Loucy (cell line): Measurements from ENCODE around the gene BRIP1.

Source experiments
- H2AFZ ChIP-seq: fragments of 200-600 bp; sonication (generic); 2 replicates; pipeline ENCODE4 v1.6.0; 2016; ENCODE audit warnings: antibody characterized with exemption, mild to moderate bottlenecking, low read length, moderate library complexity
- H3F3A ChIP-seq: fragments of 200-600 bp; 2 replicates; pipeline ENCODE4 v1.6.0; 2016; ENCODE audit warnings: antibody characterized with exemption, low read depth, mild to moderate bottlenecking
- H3K27me3 ChIP-seq: fragments of 200-600 bp; sonication (generic); 2 replicates; pipeline ENCODE4 v1.6.1; 2014; ENCODE audit warnings: low read length, mild to moderate bottlenecking; ENCODE audit not compliant: insufficient read depth, poor library complexity, severe bottlenecking
- H3K36me3 ChIP-seq: fragments of 200-600 bp; sonication (generic); 2 replicates; pipeline ENCODE4 v1.6.1; 2016; ENCODE audit warnings: low read length; ENCODE audit not compliant: insufficient read depth
- H3K4me1 ChIP-seq: fragments of 200-600 bp; sonication (generic); 2 replicates; pipeline ENCODE4 v1.5.1; 2014; ENCODE audit warnings: low read length, mild to moderate bottlenecking; ENCODE audit not compliant: insufficient read depth, poor library complexity, severe bottlenecking
- H3K4me2 ChIP-seq: fragments of 200-600 bp; sonication (generic); 2 replicates; pipeline ENCODE4 v1.6.0; 2014; ENCODE audit warnings: antibody characterized with exemption, low read length, low read depth, mild to moderate bottlenecking; ENCODE audit not compliant: poor library complexity, severe bottlenecking
- H3K4me3 ChIP-seq: fragments of 200-600 bp; sonication (generic); 2 replicates; pipeline ENCODE4 v1.5.1; 2014; ENCODE audit warnings: low read length, mild to moderate bottlenecking, mixed read lengths; ENCODE audit not compliant: poor library complexity, severe bottlenecking
- H3K79me2 ChIP-seq: fragments of 200-600 bp; sonication (generic); 2 replicates; pipeline ENCODE4 v1.6.1; 2014; ENCODE audit warnings: low read length; ENCODE audit not compliant: insufficient read depth
- H3K9ac ChIP-seq: fragments of 200-600 bp; sonication (generic); 2 replicates; pipeline ENCODE4 v1.6.0; 2014; ENCODE audit warnings: mild to moderate bottlenecking, low read depth, low read length, moderate library complexity; ENCODE audit not compliant: poor library complexity, severe bottlenecking
- H3K9me2 ChIP-seq: fragments of 200-600 bp; sonication (generic); replicated peaks from 2 replicates; pipeline ENCODE4 v1.6.1; 2016; ENCODE audit warnings: low read depth, low read length, mixed read lengths
- H3K9me3 ChIP-seq: fragments of 200-600 bp; sonication (generic); 2 replicates; pipeline ENCODE4 v1.6.1; 2014; ENCODE audit warnings: mild to moderate bottlenecking, antibody characterized with exemption, low read length, low read depth; ENCODE audit not compliant: insufficient read depth
- H4K20me1 ChIP-seq: fragments of 200-600 bp; sonication (generic); 2 replicates; pipeline ENCODE4 v1.6.0; 2014; ENCODE audit warnings: antibody characterized with exemption, low read length, mild to moderate bottlenecking; ENCODE audit not compliant: insufficient read depth, poor library complexity, severe bottlenecking
- CTCF ChIP-seq: fragments of 200-600 bp; sonication (generic); conservative IDR thresholded peaks from 2 replicates; pipeline ENCODE4 v1.5.1; 2014; ENCODE audit warnings: mild to moderate bottlenecking, antibody characterized with exemption, low read length
- EZH2phosphoT487 ChIP-seq: fragments of 200-600 bp; IDR thresholded peaks from 2 replicates; pipeline ENCODE4 v1.6.1; 2018; ENCODE audit warnings: antibody characterized with exemption, mild to moderate bottlenecking, moderate library complexity, borderline replicate concordance

The BRIP1 gene

DNA sequence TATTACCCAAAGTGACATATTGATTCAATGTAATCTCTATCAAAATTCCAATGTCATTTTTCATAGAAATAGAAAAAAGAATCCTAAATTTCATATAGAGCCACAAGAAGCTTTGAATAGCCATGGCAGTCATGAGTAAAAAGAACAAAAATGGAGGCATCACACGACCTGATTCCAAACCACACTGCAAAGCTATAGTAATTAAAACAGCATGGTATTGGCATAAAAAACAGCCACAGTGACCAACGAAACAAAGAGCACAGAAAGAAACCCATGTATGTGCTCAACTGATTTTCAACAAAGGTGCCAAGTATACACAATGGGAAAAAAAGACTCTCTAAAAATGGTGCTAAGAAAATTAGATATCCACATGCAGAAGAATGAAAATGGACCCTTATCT, 101.5 kb downstream of the BRIP1 start:
- Histone ChIP-seq H2AFZ (no peak overlapping the region), H3F3A (no peaks in the 10 kb centered on the region), H3K9me3 (no peaks in the 10 kb centered on the region), H3K9ac (no peak overlapping the region), H4K20me1 (no peaks in the 10 kb centered on the region), H3K4me3 (no peak overlapping the region), H3K4me2 (no peak overlapping the region), H3K9me2 (no peaks in the 10 kb centered on the region), H3K27me3 (no peaks in the 10 kb centered on the region), H3K36me3 (peaks cover 17% of the 10 kb centered on the region; the same call in 1 of the 2 replicates), H3K79me2 (no peaks in the 10 kb centered on the region), H3K4me1 (peaks cover 16% of the 10 kb centered on the region)
- TF ChIP-seq EZH2phosphoT487 (no peak), CTCF (no peak)

- Histone ChIP-seq H3K9me2 (no peaks in the 10 kb centered on the region), H3K9ac (no peak overlapping the region), H2AFZ (no peak overlapping the region), H4K20me1 (no peaks in the 10 kb centered on the region), H3F3A (0 out of 2 replicates have a peak, but pooled peaks cover 3% of the 10 kb centered on the region), H3K36me3 (peaks cover 17% of the 10 kb centered on the region; the same call in 1 of the 2 replicates), H3K9me3 (no peaks in the 10 kb centered on the region), H3K27me3 (no peaks in the 10 kb centered on the region), H3K79me2 (no peaks in the 10 kb centered on the region), H3K4me1 (peaks cover 25% of the 10 kb centered on the region), H3K4me3 (no peak overlapping the region), H3K4me2 (no peak overlapping the region)
- no peak for TF ChIP-seq EZH2phosphoT487
- TF ChIP-seq CTCF: no peak
These were observed 104.0 kb downstream of the BRIP1 start for GRCh38 chr17:61759362-61759761.

DNA sequence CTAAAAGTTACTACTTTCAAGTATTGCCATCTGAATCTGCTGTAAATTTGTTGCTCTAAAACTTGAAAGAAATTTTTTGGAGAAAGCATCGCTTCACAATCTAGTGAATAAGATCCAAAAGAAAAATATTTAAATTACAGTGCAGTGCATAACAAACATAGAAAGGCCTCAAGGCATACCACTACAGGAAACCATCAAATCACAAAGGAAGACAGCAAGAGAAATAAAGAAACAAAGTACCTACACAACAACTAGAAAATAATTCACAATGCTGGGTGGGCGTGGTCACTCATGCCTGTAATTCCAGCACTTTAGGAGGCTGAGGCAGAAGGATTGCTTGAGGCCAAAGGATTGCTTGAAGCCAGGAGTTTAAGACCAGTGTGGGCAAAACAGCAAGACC, 104.9 kb downstream of the BRIP1 start:
- Histone ChIP-seq H3K9me2 (no peaks in the 10 kb centered on the region), H3K4me1 (peaks cover 32% of the 10 kb centered on the region), H3F3A (0 out of 2 replicates have a peak, but pooled peaks cover 3% of the 10 kb centered on the region), H3K9ac (no peak overlapping the region), H3K4me3 (no peak overlapping the region), H3K4me2 (no peak overlapping the region), H3K79me2 (no peaks in the 10 kb centered on the region), H3K36me3 (peaks cover 17% of the 10 kb centered on the region; the same call in 1 of the 2 replicates), H3K27me3 (no peaks in the 10 kb centered on the region), H2AFZ (no peak overlapping the region), H4K20me1 (no peaks in the 10 kb centered on the region), H3K9me3 (no peaks in the 10 kb centered on the region)
- no peak for TF ChIP-seq CTCF
- TF ChIP-seq EZH2phosphoT487: no peak
